ENCODE measurements around the gene FOSL2. TPM values are rescaled to one million over a fixed set of nuclear protein-coding genes. Genes with fewer than 3 reads are reported as not detected.

FOSL2 gene
- total and polyA plus RNA-seq, 10 of the 15 experiments (the other 5 are each of a cell fraction or from before 2014, with no cell fraction given): 0.05 to 1.3 (median 0.34) TPM

DNA sequence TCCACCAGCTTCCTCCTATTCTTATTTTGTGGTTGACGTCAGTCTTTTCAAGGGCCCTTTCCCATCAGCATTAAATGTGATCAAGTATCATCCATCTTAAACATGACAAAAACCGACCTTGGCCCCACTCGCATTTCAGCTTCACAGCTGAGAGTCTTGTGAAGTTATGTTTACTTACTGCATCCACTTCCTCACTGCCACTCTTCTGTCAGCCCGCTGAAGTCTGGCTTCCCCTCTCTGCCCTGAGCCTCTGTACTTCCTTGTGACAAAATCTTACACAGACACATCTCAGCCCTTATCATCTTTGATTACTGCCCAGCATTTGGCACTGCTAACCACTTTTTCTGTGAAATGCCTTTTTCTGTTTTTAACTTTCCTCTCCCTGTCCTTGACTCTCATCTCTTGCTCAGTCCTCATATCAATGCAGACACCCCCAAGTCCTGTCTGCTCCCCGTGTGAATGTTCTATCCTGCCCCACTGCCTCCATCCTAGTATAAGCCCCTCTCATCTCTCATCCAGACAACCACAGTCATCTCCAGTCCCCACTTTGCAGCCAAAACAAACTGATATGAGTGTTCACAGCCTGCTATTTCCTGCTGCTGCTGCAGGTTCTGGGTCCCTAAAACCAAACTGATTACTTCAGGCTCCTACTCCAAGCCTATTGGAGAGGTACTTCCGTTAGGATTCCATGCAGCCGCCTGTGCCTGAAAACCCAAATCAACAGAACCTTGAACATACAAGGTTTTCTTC, 31.4 kb downstream of the FOSL2 start:
- 12% methylated on average over 7 of the region's 7 CpGs for WGBS (ENCODE audit: insufficient coverage, insufficient replicate concordance, low lambda C conversion rate, missing lambda C conversion rate)
- in situ Hi-C loops (cut with MboI): no loop called here
- no peaks in the 10 kb centered on the region for H3K9me3 ChIP-seq (replicated peaks; ENCODE audit: control insufficient read depth, insufficient read depth, low read length)
- ATAC-seq: no peak
- no peak overlapping the region for H3K9ac ChIP-seq (ENCODE audit: control insufficient read depth, insufficient read depth, low read length)
- no TSS peak for BruUV-seq (replicated peaks)
- FAIRE-seq: no peak
- DNase-seq (ENCODE audit: low read depth, low spot score): no peak
- ChIA-PET SMC1A (ENCODE audit: uncharacterized antibody, unreplicated experiment) (interaction anchor here (0.6 to 1.5 kb wide), 2 partner anchors 78 to 586 kb away, joined by 3 read pairs; no protein-coding TSS in a partner anchor), CTCF (interaction anchor here (0.5 kb wide), 1 partner anchor 610 kb away, joined by 3 read pairs; no protein-coding TSS in a partner anchor), POLR2A (interaction anchor here (0.6 kb wide), 1 partner anchor 196 kb away, joined by 8 read pairs; no protein-coding TSS in a partner anchor), RAD21 (ENCODE audit: unreplicated experiment) (no interaction called here)
- intact Hi-C loops (cut with micrococcal nuclease; ENCODE audit: unreplicated experiment): no loop called here
- H3K79me2 ChIP-seq (ENCODE audit: control insufficient read depth, insufficient read depth, low read length): no peaks in the 10 kb centered on the region
- H2AFZ ChIP-seq (ENCODE audit: control insufficient read depth, low read depth, low read length): no peak overlapping the region
- H3K36me3 ChIP-seq (ENCODE audit: control insufficient read depth in 2 of 2, insufficient read depth in 2 of 2, low read length in 1 of 2): no peaks in the 10 kb centered on the region
- no peaks in the 10 kb centered on the region; a peak in 2 of 4 replicates for H3K27me3 ChIP-seq (replicated peaks in 1 of 2; ENCODE audit: control insufficient read depth in 2 of 2, insufficient read depth in 2 of 2, low read length in 1 of 2)
- no peak overlapping the region for H3K4me2 ChIP-seq (ENCODE audit: control insufficient read depth, insufficient read depth)
- TF ChIP-seq ETV6 (conservative IDR thresholded peaks at IDR 0.05 in 1 of 2, IDR thresholded peaks at IDR 0.05 in 1 of 2; ENCODE audit: borderline replicate concordance in 1 of 2, low read depth in 1 of 2) (no peak), SPI1 (IDR thresholded peaks at IDR 0.05; ENCODE audit: borderline replicate concordance, insufficient read depth, low read depth, low read length) (peak; percentile 21; the same call in 1 of the 2 replicates), NFXL1 (IDR thresholded peaks at IDR 0.05; ENCODE audit: borderline replicate concordance) (no peak)
- TF ChIP-seq, protein P1, sequence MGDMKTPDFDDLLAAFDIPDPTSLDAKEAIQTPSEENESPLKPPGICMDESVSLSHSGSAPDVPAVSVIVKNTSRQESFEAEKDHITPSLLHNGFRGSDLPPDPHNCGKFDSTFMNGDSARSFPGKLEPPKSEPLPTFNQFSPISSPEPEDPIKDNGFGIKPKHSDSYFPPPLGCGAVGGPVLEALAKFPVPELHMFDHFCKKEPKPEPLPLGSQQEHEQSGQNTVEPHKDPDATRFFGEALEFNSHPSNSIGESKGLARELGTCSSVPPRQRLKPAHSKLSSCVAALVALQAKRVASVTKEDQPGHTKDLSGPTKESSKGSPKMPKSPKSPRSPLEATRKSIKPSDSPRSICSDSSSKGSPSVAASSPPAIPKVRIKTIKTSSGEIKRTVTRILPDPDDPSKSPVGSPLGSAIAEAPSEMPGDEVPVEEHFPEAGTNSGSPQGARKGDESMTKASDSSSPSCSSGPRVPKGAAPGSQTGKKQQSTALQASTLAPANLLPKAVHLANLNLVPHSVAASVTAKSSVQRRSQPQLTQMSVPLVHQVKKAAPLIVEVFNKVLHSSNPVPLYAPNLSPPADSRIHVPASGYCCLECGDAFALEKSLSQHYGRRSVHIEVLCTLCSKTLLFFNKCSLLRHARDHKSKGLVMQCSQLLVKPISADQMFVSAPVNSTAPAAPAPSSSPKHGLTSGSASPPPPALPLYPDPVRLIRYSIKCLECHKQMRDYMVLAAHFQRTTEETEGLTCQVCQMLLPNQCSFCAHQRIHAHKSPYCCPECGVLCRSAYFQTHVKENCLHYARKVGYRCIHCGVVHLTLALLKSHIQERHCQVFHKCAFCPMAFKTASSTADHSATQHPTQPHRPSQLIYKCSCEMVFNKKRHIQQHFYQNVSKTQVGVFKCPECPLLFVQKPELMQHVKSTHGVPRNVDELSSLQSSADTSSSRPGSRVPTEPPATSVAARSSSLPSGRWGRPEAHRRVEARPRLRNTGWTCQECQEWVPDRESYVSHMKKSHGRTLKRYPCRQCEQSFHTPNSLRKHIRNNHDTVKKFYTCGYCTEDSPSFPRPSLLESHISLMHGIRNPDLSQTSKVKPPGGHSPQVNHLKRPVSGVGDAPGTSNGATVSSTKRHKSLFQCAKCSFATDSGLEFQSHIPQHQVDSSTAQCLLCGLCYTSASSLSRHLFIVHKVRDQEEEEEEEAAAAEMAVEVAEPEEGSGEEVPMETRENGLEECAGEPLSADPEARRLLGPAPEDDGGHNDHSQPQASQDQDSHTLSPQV (IDR thresholded peaks at IDR 0.05): no peak
- no peak overlapping the region for H3K27ac ChIP-seq (ENCODE audit: control insufficient read depth, insufficient read depth)
- no peak overlapping the region for H3K4me3 ChIP-seq
- H4K20me1 ChIP-seq (ENCODE audit: control insufficient read depth, insufficient read depth): no peaks in the 10 kb centered on the region
- no peaks in the 10 kb centered on the region for H3K4me1 ChIP-seq (ENCODE audit: control insufficient read depth, insufficient read depth, low read length)

Data from GM12878 (cell line).